Neural cell (in vitro differentiated cells): Measurements from ENCODE around the gene HPSE2.

Source experiments
- EZH2 ChIP-seq: fragments of 200-600, 300-800 bp; shearing (Covaris generic), sonication (generic); IDR thresholded peaks from 2 replicates; pipeline ENCODE4 v1.6.1; 2014; ENCODE audit warnings: antibody characterized with exemption, low read length, borderline replicate concordance, mild to moderate bottlenecking; ENCODE audit not compliant: insufficient read depth, poor library complexity, severe bottlenecking
- MXI1 ChIP-seq: fragments of 450-650 bp; conservative IDR thresholded peaks from 2 replicates; pipeline ENCODE4 v1.6.1; 2014; ENCODE audit warnings: antibody characterized with exemption, mild to moderate bottlenecking; ENCODE audit not compliant: poor library complexity, severe bottlenecking
- POLR2AphosphoS5 ChIP-seq: IDR thresholded peaks from 2 replicates; pipeline ENCODE4 v1.6.1; 2012
- TAF1 ChIP-seq: IDR thresholded peaks from 2 replicates; pipeline ENCODE4 v1.6.1; 2012; ENCODE audit warnings: low read depth
- TF ChIP-seq, protein P1 (sequence below): IDR thresholded peaks from 2 replicates; pipeline ENCODE4 v1.6.1; 2012; ENCODE audit warnings: borderline replicate concordance
- TF ChIP-seq, protein P2 (sequence below): fragments of 450-650 bp; IDR thresholded peaks from 2 replicates; pipeline ENCODE4 v1.5.1; 2014; ENCODE audit warnings: antibody characterized with exemption, mild to moderate bottlenecking, moderate library complexity; ENCODE audit not compliant: poor library complexity, severe bottlenecking

DNA sequence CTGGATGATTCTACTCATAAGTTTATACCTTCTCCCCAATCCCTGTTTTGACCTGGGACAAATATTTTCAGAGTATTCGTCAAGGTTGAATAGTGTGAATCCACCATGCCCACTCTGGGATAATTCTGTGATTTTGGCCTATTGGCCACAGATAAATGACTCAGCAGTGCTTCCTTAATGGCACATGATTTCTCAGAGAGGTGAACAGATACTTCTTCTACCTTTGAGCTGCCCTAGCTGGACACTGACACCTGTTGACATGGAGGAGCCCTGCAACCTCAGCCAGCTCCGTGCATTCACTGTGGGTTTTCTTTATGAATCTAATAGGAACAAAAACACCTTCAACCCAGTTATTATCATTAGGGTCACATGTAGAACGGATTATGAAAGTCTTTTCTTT lies 748.0 kb downstream of the HPSE2 start:
- TF ChIP-seq, protein P1, sequence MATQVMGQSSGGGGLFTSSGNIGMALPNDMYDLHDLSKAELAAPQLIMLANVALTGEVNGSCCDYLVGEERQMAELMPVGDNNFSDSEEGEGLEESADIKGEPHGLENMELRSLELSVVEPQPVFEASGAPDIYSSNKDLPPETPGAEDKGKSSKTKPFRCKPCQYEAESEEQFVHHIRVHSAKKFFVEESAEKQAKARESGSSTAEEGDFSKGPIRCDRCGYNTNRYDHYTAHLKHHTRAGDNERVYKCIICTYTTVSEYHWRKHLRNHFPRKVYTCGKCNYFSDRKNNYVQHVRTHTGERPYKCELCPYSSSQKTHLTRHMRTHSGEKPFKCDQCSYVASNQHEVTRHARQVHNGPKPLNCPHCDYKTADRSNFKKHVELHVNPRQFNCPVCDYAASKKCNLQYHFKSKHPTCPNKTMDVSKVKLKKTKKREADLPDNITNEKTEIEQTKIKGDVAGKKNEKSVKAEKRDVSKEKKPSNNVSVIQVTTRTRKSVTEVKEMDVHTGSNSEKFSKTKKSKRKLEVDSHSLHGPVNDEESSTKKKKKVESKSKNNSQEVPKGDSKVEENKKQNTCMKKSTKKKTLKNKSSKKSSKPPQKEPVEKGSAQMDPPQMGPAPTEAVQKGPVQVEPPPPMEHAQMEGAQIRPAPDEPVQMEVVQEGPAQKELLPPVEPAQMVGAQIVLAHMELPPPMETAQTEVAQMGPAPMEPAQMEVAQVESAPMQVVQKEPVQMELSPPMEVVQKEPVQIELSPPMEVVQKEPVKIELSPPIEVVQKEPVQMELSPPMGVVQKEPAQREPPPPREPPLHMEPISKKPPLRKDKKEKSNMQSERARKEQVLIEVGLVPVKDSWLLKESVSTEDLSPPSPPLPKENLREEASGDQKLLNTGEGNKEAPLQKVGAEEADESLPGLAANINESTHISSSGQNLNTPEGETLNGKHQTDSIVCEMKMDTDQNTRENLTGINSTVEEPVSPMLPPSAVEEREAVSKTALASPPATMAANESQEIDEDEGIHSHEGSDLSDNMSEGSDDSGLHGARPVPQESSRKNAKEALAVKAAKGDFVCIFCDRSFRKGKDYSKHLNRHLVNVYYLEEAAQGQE = no peak
- TF ChIP-seq POLR2AphosphoS5 (no peak), EZH2 (no peak), TAF1 (no peak), MXI1 (no peak)
- TF ChIP-seq, protein P2, sequence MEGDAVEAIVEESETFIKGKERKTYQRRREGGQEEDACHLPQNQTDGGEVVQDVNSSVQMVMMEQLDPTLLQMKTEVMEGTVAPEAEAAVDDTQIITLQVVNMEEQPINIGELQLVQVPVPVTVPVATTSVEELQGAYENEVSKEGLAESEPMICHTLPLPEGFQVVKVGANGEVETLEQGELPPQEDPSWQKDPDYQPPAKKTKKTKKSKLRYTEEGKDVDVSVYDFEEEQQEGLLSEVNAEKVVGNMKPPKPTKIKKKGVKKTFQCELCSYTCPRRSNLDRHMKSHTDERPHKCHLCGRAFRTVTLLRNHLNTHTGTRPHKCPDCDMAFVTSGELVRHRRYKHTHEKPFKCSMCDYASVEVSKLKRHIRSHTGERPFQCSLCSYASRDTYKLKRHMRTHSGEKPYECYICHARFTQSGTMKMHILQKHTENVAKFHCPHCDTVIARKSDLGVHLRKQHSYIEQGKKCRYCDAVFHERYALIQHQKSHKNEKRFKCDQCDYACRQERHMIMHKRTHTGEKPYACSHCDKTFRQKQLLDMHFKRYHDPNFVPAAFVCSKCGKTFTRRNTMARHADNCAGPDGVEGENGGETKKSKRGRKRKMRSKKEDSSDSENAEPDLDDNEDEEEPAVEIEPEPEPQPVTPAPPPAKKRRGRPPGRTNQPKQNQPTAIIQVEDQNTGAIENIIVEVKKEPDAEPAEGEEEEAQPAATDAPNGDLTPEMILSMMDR = no peak
